Stimulated activated CD8-positive, alpha-beta memory T cell treated with anti-CD3 and anti-CD28 coated beads, Interleukin-2, amount 100 ng/mL, for 1 hour (primary cell): Measurements from ENCODE around the gene KNG1.
"Not testable (repeated sequence)": the region's sequence is repeated elsewhere in the genome, so short reads cannot be mapped to it uniquely, and the experiment has no call there.

Experiments used
- DNase-seq, 2 donors: peaks; one replicate each; pipeline ENCODE4 v3.0.0-alpha.2; 2020; ENCODE audit warnings: low read depth in 2 of 2

KNG1 gene

DNA sequence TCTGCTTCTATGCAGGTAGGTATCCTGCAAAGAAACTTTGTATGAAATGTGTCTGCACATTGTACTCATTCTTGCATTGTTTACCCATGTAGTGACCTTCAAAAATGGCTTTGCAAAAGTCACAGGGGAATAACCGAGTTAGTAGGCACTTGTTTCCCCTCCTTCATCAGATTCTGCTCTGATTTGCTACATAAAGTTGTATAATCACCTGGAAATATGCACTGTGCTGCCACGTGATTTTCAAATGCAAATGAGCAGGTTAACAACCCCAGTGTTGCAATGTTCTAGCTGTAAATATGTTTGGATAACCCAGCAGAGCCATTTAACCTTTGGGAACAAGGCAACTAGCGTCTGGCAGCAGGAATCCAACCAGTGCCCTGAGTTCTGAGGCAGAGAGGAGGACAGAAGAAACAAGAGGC, at the start of gene KNG1:
TSS of gene KNG1 (plus strand) at position 321 of the 419 bp plus-strand sequence. CDS start 184 bp downstream, outside the sequence.
- no peak for DNase-seq

DNA sequence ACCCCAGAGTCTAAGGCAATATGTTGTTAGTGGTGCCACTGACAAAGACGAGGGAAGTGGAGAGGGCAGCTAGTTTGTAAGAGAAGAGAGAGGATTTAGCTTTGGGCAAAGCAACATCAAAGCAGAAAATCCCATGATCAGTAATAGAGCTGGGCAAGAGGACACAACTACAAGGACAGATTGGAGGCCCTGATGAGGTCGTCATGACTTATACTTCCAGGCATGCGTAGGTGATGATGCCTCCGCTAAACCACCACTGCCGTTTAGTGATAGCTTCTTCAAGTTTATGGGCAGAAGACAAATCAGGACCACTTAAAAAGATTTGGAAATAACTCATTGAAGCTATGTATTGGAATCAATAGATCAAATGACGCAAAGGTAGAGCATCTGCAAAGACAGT, 48.7 kb upstream of the KNG1 start:
- no peak for DNase-seq

DNA sequence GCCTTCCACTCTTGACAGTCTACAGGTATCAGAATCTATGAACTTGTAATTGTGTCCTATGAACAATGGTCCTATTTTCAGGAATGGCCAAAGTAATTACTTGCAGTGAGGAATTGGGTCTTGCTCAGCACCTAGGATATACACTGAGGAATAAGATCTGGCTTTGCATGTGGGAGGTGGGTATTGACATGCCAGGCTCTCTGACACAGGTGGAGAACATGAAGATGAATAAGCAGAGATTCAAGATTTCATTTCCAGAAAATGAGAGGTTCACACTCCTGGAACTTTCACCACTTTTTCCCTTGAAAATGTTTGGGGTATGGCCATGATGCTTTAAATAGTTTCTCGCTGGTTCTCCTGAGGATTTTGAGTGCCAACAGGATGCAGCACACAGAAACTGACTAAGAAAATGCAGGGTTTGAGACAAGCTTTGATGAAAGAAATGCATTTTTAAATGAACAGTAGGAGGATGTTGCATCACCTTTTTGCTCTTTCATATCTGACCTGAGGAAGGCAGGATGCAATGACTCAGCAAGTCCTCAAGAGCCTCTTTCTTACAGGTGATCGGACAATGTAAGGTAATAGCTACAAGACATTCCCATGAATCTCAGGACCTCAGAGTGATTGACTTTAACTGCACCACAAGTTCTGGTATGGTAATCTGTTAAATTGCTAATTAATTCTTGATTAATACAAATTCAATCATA, 47.6 kb upstream of the KNG1 start:
- no peak for DNase-seq

DNA sequence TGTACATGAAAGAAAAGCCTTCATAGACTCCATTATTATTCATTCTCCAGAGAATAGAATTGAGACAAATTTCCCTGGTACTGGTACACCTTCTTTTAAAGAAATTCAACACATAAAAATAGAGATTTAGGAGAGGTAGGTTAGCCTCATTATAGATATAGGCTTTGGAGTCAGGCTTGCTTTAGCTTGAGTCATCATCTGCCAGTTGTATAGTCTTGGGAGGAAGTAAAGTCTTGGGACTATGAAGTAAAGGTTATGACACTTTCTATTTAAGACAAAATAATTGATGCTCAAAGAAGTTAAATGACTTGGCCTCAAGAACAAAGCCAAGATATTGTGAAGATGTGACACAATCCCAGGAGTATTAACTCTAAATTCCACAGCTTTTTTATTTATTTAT, 47.0 kb upstream of the KNG1 start:
- DNase-seq: no peak

DNA sequence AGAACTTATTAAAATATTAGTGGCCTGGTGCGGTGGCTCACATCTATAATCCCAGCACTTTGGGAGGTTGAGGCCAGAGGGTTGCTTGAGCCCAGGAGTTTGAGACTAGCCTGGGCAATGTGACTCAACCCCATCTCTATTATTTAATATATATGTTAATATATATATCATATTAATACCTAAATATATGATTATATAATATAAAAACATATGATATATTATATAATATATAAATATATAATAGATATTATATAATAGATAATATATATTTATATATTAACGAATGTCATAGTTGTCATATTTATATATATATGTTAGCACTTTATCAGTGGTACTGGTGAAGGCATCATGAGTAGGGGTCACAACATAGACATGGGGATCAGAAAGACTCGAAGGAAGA, 46.1 kb upstream of the KNG1 start:
- DNase-seq: no peak

DNA sequence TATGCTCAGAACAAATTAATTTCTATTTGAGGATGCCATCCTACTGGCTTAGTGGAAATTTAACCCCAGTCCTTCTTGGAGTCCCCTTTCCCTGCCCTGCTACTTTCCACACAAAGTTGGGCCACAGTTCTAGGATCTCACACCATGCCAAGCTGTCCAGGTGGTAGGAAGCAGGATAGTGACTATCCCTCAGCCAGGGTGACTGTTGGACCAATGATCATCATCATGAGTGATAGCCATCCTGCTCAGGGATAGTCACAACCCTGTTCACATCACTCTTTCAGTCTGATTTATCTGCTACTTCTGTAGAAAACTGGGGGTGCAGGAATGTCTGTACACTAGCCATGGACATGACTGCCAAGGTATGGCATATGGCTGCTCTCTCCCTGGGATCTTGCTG, 38.6 kb upstream of the KNG1 start:
- DNase-seq: no peak

DNA sequence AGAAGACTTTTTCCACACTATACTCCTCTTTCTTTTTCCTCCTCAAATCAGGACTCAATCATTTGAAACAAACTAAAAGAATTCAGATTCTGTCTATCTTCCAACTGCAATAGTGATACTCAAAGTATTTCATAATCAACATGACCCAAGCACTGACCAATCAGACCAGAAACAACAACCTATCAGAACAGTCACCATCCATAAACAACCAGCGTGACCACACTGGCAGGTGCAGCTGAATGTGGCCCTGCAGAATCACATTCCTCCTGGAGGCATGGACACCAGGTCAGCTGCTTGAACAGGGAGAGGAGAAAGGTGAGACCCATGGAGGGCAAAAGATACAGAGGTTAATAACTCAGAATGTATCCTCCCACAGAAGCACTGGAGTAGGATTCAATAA, 38.0 kb upstream of the KNG1 start:
- DNase-seq: no peak

DNA sequence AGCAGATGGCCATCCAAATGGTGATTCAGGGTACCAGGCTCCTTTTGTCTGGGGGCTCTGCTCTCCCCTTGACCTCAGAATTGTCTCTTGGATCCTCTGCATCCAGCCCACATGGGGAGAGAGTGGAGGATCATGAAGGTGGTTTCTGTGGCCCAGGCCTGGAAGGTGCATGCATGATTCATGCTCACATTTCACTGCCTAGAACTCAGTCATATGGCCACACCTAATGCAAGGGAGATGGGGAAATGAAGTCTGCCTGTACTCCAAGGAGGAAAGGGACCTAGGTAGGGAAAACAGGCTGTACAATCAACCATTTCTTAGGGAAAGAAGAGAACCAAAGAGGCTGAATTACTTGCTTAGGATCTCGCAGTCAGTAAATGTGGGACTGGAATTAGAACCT, 36.3 kb upstream of the KNG1 start:
- no peak for DNase-seq

DNA sequence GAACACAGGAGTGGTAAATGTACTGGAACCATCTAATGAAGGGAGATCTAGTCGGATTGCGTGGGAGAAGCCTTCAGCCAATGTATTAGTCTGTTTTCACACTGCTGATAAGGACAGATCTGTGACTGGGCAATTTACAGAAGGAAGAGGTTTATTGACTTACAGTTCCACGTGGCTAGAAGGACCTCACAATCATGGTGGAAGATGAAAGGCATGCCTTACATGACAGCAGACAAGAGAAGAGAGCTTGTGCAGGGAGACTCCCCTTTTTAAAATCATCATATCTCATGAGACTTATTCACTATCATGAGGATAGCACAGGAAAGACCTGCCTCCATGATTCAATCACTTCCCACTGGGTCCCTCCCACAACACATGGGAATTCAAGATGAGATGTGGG, 34.3 kb upstream of the KNG1 start:
- no peak for DNase-seq

DNA sequence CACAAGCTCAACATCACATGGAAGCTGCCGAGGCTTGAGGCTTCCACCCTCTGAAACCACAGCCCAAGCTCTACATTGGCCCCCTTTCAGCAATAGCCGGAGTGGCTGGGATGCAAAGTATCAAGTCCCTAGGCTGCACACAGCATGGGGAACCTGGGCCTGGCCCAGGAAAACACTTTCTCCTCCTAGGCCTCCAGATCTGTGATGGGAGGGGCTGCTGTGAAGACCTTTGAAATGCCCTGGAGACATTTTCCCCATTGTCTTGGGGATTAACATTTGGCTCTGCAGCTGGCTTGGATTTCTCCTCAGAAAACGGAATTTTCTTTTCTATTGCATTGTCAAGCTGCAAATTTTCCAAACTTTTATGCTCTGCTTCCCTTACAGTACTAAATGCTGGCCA, 33.2 kb upstream of the KNG1 start:
- no peak for DNase-seq

DNA sequence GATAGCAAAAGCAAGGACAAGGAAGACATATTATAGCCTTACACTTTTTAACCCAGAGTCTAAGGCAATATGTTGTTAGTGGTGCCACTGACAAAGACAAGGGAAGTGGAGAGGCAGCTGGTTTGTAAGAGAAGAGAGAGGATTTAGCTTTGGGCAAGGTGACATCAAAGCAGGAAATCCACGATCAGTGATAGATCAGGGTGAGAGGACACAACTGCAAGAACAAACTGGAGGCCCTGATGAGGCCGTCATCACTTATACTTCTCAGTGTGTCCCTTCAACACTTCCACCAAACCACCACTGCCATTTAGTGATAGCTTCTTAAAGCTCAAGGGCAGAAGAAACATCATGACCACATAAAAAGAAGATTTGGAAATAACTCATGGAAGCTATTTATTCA, 30.7 kb upstream of the KNG1 start:
- not testable (repeated sequence) for DNase-seq

DNA sequence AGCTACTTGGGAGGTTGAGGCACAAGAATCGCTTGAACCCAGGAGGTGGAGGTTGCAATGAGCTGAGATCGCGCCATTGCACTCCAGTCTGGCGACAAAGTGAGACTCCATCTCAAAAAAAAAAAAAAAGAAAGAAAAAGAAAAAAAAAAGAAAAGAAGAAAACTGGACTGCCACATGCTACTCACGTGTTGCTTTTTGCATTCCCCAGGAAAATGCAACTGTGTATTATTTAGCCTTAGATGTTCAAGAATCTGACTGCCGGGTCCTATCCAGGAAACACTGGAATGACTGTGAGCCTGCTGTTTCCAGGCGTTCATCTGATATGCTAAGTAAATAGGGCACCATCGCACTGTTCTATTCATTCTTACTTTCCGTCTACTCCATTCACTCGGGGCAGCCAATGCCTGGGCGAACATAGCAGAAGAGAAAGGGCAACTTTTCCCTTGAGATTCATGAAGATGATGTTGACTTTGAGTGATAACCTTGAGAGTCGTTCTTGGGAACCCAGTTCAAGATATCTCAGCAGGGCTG, 30.0 kb upstream of the KNG1 start:
- no peak for DNase-seq

DNA sequence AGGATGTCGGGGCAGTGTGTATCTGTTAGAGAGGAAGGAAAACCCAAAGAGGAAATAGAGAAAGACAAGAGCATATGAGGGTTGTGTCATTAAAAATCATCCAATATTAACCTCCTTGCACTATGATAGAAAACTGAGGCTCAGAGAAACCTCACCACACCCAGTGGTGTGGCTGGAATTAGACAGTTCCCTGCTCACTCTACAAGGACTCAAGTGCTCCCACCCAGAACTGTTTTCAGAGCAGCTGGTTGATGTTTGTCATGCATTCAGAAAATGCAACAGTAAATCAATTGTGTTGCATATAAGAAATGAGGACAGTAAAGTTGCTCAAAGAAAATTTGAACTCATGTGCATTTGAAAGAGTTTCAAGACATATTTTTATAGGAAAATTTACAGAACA, 26.9 kb upstream of the KNG1 start:
- not testable (repeated sequence) for DNase-seq

DNA sequence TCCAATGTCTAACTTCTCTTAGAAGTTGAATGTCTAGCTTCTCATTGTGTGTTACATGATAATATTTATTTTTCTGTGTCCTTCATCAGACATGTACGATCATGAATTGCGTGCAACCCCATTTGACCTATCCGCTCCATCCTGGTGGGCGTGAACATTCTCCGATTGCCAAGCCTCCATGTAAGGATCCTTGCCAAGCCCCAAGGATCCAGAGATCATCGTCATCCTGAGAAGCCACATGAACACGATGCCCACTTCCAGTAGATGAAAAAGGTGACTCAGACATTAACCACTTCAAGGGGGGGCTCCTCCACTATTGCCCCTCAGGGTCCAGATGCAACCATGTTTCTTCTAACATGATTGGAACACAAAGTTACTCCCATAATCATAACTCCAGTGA, 25.5 kb upstream of the KNG1 start:
- DNase-seq: no peak

DNA sequence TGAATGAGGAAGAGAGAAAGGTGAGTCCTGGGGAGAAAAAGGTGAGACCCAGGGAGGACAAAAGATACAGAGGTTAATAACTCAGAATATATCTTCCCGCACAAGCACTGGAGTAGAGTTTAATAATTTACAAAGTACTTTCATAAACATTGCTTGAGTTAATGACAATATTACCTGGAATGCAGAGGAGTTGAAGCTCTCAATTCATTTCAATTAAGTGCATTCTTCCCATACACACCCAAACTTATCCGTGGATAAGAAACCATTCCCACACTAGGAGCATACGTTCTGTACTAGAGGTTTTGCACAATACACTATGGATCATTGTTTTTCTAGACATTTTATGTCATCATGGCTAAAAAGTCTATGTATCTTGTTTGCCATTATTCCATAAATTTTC, 23.3 kb upstream of the KNG1 start:
- DNase-seq: no peak

DNA sequence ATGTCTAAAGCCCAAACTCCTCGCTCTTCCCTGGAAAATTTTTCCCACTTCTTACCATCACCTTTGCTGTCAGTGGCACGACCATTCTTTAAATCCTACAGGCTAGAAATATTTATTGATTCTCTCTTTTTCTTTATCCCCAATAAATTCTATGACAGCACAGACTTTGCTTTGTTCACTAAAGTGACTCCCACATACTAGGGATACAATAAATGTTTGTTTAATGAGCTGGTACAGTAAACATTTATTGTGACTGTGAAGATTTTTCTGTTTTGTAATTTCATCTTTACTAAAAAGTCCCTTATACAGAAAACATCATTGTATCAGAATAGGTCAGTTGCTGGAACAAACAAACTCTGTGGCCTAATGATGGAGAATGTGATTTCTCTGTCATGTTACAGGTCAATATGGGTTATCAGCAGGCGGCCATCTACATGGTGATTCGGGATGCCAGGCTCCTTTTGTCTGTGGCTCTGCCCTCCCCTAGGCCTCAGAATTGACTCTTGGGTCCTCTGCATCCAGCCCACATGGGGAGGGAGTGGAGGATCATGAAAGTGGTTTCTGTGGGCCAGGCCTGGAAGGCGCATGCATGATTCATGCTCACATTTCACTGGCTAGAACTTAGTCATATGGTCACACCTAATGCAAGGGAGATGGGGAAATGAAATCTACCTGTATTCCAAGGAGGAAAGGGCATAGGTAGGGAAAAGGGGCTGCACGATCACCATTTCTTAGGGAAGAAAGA, 22.7 kb upstream of the KNG1 start:
- DNase-seq: no peak

DNA sequence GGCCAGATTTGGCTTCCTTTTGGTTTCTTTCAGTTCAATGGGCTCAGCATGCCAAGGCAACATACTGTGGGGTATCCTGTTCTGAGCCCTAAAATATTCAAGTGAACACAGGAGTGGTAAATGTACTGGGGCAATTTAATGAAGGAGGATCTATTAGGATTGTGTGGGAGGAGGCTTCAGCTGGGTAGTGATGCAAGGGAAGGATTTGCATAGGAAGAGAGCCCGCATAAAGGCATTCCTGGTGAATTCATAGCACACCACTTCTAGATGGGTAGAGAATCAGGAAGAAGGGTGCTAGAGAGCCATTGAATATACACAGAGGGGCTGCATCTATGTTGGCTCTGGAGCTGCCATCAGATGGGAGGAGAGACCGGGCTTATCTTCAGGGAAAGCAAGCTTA, 20.6 kb upstream of the KNG1 start:
- DNase-seq: no peak

DNA sequence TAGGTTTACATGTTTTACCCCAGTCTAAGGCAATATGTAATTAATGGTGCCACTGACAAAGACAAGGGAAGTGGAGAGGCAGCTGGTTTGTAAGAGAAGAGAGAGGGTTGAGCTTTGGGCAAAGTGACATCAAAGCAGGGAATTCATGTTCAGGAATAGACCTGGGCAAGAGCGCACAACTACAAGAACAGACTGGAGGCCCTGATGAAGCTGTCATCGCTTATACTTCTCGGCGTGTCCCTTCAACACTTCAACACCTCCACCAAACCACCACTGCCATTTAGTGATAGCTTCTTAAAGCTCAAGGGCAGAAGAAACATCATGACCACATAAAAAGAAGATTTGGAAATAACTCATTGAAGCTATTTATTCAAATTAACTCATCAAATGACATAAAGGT, 19.6 kb upstream of the KNG1 start:
- no peak for DNase-seq

DNA sequence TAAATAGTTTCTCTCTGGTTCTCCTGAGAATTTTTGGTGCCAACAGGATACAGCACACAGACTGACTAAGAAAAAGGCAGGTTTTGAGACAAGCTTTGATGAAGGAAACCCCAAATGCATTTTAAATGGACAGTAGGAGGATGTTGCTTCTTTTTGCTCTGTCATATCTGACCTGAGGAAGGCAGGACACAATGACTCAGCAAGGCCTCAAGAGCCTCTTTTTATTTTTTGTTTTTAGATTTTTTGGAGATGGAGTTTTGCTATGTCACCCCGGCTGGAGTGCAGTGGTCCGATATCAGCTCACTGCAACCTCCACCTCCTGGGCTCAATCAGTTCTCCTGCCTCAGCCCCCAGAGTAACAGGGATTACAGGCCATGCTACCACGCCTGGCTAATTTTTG, 16.9 kb upstream of the KNG1 start:
- no peak for DNase-seq

DNA sequence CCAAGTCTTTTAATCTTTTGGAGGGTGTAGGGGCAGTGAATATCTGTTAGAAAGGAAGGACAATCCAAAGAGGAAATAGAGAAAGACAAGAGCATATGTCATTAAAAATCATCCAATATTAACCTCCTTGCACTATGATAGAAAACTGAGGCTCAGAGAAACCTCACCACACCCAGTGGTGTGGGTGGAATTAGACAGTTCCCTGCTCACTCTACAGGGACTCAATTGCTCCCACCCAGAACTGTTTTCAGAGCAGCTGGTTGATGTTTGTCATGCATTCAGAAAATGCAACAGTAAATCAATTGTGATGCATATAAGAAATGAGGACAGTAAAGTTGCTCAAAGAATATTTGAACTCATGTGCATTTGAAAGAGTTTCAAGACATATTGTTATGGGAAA, 14.7 kb upstream of the KNG1 start:
- not testable (repeated sequence) for DNase-seq

DNA sequence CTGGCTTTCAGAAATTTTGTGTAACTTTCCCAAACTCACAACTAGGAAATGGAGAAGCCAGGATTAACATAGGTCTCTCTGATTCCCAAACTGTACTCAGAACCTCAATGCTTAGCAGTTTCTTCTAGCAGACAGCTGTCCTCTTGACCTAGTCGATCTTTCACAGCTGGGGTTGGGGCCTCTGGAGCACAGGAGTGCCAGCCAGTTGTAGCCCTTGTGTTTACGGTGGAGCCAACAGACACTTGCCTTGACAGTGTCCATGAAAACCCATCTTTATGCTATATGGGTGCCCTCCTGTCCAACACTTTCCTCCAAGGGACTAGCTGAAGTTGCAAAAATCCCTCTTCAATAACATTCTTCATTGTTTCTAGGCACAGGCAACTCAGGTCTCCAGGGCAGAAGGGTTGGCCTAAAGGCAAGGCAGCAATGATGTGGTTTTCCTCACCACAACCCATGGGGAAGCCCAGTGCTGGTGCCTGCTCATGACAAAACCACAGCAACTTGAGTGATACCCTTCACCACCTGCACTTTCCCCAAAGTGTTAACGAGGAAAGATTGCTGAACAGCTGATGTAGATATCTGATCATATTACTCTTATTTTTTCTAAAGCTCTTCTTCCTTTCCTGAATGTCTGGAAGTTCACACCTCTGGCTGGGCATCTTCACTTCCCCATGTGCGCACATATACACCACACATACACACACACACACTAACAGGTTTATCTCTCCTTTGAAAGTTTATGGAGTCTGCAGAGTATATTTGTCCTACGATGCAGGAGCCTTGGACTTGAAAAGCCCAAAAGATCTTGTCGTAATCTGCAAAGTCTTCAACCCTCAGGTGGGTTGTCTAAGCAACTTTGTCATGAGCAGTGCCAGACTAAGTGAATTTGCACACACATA, 11.0 kb upstream of the KNG1 start:
- peak in 1 of 2 donors; percentile 8 for DNase-seq

DNA sequence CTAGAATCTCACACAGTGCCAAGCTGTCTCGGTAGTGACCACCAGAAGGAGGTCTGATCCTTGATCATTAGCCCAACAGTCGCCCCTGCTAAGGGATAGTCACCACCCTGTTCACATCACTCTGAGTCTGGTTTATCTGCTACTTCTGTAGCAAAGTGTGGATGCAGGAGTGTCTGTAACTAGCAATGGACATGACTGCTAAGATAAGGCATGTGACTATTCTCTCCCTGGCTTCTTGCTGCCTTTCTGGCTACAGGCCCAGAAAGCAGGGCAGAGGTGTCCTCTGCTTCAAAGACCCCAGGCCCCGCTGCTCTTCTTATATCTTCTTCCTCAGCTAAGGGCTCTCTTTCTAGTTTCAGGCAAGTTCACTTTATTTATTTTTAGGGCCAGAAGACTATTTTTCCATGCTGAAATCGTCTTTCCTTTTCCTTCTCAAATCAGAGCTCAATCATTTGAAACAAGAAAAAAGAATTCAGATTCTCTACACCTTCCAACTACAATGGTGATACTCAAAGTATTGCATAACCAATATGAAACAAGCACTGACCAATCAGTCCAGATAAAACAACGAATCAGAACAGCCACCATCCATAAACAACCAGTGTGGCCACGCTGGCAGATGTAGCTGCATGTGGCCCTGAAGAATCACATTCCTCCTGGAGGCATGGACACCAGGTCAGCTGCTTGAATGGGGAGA, 8.0 kb upstream of the KNG1 start:
- no peak for DNase-seq
